ENCODE measurements around the gene CGREF1. TPM values are rescaled to one million over a fixed set of nuclear protein-coding genes. Genes with fewer than 3 reads are reported as not detected.
"Not testable (repeated sequence)": the region's sequence is repeated elsewhere in the genome, so short reads cannot be mapped to it uniquely, and the experiment has no call there.

CGREF1 gene
- polyA plus RNA-seq, 3 donors: 5.0 to 5.8 (median 5.3) TPM

DNA sequence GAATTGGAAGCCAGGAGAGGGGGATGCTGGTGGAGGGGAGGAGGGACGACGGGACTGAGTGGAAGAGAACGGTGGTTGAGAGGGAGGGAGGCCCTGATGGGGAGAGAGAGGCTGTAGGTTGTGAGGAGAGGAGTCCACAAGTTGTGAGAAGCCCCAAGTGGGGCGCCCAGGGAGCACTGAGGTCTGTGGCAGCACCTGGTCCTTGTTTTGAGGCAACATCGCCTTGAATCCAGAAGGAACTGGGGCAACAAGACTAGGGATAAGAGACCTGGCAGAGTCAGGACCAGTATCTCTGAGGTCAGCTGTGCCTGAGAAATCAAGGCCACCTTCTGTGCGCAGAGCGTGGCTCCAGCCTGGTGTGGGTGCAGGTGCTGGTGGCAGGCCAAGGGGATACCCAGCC is 19.2 kb upstream of the CGREF1 start:
- DNase-seq (ENCODE audit: low read depth in 3 of 3, low spot score in 2 of 3): no peak

DNA sequence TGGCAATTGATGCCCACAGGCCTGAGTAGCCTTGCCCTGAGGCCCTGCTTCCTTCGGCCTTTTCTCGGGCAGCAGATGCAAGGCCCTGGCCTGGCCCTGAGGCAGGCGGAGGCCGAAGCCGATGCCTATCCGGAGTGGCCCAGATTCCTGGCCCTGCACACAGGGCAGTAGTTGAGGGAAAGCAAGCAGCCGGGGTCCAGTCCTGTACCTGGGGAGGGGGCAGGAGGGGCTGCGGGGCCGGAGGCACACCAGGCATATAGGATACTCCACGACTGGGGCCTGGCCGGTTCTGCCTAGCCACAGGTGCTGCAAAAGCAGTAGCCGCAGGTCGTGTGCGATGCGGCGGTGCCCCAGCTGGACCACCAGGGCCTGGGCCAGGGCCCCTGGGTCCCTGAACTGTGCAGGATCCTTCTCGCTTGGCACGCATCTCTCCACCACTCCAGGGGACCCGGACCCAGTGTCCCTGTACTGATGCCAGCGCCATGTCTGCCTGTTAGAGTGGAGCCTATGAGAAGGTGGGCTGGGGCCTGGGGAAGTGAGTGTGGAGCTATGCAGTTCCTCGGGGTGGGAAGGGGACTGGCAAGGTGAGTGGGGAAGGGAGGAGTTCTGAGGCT is 18.5 kb upstream of the CGREF1 start:
- DNase-seq (ENCODE audit: low read depth in 3 of 3, low spot score in 2 of 3): no peak

DNA sequence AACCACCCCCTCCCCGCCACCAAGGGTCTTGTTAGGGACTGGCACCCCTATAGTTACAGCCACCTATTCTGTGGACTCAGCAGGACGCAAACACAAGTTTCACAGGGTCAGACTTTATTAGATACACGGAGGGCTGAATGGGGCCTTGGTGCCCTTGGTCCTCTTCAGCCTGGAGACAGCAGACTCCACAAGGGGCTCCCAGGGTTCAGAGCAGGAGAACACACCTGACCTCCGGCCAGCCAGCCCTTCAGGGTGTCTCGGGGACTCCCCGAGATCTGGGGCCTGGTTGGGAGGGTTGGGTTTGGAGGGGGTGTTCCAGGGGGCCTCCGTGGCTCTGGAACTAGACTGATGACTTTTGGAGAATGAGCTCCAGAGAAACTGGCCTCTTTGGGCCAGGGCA is 17.8 kb upstream of the CGREF1 start:
- DNase-seq (ENCODE audit: low read depth in 3 of 3, low spot score in 2 of 3): no peak

DNA sequence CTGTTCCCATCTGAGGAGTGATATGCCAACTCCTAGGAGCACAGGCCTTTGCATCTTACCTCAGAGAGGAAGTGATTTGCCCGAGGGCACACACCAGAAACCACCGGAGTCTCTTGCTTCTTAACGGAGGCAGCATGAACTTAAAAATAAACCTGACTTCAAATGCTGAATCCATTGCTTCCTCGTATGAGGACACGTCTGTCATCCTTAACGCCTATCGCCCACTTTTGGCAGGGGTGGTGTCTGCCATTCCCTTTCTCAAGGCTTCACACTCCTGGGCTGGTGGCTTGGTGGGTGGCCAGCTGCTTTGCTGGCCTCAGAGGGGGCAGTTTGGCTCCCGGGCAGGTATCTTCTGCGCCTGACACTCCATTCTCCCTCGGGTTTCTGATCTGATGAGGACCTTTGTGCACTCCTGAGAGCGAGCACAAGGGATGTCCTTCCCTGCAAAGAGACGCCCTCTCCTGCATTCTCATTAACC is 16.6 kb upstream of the CGREF1 start:
- no peak for DNase-seq (ENCODE audit: low read depth in 3 of 3, low spot score in 2 of 3)

DNA sequence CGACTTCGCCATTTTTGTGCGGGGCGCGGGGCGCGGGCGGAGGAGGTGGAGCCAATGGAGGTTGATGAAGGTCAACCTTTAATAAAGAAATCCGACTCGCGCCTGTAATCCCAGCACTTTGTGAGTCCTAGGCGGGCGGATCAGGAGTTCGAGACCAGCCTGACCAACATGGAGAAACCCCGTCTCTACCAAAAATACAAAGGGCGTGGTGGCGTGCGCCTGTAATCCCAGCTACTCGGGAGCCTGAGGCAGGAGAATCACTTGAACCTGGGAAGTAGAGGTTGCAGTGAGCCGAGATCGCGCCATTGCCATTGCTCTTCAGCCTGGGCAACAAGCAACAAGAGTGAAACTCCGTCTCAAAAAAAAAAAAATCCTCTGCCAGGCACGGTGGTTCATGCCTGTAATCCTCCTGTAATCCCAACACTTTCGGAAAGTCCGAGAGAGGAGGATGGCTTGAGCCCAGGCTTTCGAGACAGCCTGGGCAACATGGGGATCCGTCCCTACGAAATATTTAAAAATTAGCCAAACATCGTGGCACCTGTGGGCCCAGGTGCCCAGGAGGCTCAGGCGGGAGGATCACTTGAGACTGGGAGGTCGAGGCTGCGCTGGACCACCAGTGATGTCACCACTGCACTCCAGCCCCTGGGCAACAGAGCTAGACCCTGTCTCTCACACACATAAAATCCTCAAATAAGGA is 16.0 kb upstream of the CGREF1 start:
- DNase-seq (ENCODE audit: low read depth in 3 of 3, low spot score in 2 of 3): no peak

DNA sequence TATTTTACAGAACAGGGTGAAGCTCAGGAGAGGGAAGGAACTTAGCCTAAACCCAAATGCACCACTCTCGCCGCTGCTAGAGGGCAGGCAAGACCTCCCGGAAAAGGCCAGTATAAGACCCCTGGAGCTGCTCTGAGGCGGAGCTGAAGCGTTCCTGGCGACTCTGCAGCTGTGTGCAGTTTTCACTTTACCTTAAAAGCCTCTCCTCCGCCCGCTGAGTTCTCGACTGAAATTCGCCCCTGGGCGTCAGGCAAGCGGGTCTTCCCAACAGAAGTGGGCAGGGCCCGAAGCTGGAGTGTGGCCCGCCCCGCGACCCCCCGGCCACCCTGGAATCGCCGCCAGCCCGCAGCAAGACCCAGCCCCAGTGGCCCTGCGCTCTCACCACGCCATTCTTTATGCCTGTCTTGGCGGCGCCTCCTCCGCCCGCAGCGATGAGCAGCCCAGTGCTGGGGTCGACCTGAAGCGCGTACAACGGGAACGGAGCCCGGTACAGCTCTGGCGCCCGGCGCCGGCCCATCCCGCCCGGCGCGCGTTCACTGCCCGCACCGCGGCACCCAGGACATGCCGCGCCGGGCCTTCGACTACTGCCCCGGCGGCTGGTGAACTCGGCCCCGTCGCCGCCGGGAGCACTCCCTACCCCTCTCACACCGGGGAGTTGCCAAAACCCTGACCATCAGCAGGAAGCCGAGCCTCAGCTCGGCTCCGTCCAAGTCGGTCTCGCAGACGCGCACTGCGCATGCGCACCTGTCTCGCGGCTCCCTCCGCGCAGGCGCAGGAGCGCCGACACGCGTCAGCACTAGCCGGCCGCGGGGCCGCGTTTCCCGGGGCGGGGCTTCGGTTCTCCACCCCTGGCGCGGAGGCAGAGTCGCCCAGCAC is 15.2 kb upstream of the CGREF1 start, which contains the start of gene PREB:
Gene PREB, minus strand, starts transcription at position 732 of the 876 bp plus-strand sequence. Its CDS starts 215 bp downstream, at position 517.
- peak; percentile 91 to 96 (median 91) for DNase-seq (ENCODE audit: low read depth in 3 of 3, low spot score in 2 of 3)

DNA sequence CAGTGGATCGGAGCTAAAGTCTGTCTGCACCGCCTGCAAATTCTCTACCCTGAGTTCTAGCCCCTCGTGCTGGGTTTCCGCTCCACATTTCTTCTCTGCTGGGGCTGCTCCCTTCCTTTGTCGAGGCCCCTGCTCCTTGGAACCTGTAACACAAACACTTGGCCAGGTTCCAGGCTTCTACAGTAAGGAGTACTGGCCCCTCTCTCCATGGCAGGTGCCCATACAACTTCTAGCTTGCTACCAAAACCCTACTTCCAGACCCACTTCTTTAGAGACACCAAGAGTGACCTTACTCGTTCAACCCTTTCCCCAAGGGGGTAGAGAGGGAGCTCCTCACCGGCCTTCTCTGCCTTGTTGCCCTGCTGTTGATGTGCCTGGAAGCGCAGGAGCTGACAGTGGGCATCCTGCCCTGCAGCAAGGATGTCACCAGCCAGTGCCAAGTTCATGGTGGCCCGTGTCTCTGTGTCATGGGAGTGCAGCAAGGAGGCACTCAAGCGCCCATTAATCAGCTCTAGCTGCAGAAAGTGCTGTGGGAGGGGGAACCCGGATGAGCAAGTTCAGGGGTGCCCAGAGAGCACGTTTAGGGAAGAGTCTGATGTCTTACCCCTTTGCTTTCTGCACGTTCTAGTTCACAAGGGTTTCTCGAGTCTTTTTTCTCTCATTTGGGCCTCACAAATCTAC is 14.4 kb upstream of the CGREF1 start:
- no peak for DNase-seq (ENCODE audit: low read depth in 3 of 3, low spot score in 2 of 3)

DNA sequence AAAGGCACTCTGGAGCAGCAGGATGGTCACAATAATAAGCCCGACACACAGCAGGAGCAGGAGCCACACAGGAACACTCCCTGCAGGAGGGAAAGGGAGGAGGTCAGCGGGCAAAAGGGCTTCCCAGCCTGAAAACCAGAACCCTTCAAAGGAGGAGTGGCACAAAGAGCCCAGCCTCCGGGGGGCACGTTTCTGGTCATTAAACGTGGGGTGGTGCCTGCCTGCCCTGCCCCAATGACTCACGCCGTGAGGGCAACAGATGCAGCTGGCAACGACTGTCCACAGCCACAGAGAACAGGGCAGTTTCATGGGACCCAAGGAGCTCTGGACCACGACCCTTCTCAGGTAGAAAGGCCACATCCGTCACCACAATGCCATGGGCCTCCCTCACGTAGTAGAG is 12.5 kb upstream of the CGREF1 start:
- no peak for DNase-seq (ENCODE audit: low read depth in 3 of 3, low spot score in 2 of 3)

DNA sequence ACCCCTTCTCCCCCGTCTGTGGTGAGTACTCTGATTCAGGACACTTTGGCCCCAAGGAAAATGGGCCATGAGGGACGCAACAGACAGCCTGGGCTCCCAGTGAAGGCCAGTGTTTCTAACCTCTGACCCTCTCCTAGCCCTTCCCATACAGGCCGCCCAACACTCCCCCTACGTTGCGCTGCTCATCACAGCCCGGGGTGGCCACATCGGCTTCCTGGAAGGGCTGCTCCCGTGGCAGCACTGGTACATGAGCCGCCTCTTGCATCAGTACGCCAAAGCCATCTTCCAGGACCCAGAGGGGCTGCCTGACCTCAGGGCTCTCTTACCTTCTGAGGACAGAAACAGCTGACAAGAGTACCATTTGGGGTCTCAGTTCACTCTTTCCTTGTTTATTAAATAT is 11.5 kb upstream of the CGREF1 start:
- no peak for DNase-seq (ENCODE audit: low read depth in 3 of 3, low spot score in 2 of 3)

DNA sequence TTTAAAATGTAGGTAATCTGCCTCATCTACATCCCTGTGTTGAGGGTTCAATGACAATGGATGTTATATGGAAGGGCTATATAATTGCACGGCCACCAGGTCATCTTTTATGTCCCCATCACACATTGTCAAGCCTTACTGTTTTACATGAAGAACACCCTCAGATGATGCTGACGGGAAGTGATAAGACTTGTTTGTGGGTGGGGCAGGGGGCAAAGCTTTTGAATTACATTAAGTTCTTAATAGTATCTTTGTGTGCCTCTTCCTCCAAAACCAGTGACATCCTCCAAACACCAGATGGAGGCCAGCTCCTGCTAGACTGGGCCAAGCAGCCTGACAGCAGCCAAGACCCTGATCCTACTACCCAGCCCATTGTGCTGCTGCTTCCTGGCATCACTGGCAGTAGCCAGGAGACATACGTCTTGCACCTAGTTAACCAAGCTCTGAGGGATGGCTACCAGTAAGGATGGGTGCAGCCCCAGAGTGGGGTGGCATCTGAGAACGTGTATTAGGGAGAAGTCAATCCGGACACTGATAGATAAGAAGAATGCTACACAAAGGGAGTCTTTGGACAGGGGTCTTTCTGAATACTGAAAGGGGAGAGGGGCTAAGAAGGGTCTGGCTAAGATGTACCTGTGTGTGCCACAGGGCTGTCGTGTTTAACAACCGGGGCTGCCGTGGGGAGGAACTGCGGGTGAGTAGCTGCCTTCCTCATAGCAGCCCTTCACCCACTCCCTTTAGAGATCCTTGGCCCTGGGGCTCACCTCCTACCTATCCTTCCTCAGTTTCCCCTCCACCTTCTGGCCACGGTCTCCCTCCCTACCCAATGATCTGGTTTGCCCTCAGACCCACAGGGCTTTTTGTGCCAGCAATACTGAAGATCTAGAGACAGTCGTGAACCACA is 10.0 kb upstream of the CGREF1 start:
- DNase-seq (ENCODE audit: low read depth in 3 of 3, low spot score in 2 of 3): no peak

DNA sequence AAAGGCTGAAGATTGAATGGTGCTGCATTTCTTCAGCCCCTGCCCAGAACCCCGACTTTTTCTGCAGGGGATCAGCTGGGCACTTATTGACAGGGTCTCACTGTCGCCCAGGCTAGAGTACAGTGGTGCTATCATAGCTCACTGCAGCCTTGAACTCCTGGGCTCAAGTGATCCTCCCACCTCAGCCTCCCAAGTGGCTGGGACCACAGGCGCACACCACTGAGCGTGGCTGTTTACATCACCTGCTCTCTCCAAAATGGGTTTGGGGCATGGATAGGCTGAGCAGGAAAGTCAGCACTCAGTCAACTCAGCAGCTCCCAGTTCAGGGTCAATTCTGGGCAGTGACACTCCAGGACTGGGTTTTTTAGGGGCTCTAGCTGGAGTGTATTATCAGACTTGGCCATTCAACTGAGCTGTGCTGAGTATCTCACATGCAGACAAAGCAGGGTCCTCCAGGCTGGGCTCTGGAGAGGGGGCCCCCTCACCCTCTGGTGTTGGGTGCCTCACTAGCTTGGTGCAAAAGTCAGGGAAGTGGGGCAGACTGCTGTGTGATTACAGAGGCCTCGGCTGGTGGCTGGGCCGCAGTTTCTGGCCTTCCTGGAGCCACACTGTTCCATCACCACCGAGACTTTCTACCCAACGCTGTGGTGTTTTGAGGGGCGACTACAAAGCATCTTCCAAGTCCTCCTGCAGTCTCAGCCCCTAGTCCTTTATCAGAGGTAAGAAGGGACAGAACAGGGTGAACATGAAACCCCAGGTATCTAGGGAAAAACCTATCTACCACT is 9.1 kb upstream of the CGREF1 start:
- no peak for DNase-seq (ENCODE audit: low read depth in 3 of 3, low spot score in 2 of 3)

DNA sequence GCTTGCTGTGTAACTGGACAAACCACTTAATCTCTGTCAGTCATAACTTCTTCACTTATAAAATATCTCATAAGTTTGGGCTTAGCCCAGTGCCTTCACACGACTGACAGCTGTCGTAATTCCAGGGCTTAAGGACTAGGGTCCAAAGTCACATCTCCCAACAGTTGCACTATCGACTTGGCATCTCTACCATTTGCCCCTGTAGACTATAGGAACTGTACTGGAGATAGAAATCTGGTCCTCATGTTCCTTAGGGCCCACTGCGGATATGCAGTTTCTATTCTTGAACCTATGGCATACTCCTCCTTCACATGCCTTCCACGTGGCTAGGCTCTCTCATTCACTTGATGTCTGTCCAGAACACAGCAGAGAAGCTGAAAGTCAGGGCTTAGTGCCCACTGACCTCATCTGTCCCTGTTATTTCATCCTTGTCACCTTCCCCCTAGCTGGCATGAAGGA is 7.4 kb upstream of the CGREF1 start:
- DNase-seq (ENCODE audit: low read depth in 3 of 3, low spot score in 2 of 3): no peak

DNA sequence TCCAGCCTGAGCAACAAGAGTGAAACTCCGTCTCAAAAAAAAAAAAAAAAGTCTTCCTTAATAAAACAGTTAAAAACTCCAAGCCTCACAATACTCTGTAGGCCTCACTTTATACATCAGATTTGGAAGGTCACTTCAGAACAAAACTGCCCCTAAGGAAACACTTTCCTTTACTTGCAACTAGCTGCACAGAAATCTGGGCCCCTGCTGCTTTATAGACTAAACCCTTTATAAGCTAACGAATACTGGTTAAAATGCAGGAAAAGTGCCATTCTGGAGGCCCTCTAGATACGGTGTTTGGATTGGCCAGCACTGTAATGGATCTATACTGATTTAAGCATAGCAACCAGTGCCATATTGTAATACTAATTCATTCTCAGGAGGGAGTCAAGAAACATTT is 6.2 kb upstream of the CGREF1 start:
- no peak for DNase-seq (ENCODE audit: low read depth in 3 of 3, low spot score in 2 of 3)

DNA sequence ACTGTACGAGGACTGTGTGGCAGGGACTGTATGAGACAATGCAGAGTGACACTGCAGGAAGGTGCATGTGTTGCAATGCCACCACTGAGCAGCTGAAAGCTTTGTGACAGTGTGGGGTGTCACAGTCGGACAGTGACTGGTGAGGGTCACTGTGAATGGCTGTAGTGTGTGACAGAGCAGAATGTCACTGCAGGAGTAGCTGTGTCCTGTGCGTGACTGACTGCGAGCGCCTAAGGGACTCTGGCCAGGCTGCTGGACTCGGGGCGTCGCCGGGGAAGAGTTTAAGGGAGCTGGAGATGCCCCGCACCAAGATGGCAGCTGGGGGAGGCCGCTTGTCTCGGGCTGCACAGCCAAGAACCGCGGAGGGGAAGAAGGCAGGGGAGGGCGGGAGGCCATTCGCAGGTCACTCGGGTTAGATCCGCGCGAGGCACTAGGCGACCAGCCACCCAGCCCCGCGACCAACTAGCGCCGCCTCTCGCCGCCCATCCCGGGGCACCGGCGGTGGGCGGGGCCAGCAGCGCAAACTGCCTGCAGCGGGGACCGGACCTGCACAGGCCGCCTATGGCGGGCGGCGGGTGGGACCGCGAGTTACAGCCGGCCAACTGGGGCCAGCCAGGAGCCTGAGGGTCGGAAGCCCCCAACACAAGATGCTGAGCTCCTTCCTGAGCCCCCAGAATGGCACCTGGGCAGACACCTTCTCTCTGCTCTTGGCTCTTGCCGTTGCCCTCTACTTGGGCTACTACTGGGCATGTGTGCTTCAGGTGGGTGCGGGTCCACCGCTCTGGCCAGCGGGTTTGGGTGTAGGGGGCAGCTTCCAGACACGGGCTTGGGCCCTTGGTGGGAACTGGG is 4.6 kb upstream of the CGREF1 start, which contains the start of gene ABHD1:
Gene ABHD1, plus strand, starts transcription at position 514 of the 849 bp plus-strand sequence. Its CDS starts 134 bp downstream, at position 648.
- DNase-seq (ENCODE audit: low read depth in 3 of 3, low spot score in 2 of 3): no peak

DNA sequence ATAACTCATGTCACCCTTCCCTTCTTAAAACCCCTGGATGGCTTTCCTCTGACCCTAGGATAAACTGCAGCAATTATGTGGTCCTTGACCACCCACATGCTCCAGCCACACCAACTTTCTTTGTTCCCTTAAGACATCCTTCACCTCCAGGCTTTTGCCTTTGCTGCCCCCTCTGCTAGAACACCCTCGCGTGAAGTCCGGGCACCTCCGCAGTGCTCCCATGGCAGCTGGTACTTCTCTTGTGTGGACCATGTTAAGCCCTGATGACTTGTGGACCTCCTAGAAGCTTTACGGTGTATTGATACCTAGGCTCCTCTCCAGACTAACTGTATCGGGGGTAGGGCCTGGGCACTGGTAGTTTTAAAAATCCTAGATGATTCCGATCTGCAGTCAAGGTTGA is 3.9 kb upstream of the CGREF1 start:
- no peak for DNase-seq (ENCODE audit: low read depth in 3 of 3, low spot score in 2 of 3)

DNA sequence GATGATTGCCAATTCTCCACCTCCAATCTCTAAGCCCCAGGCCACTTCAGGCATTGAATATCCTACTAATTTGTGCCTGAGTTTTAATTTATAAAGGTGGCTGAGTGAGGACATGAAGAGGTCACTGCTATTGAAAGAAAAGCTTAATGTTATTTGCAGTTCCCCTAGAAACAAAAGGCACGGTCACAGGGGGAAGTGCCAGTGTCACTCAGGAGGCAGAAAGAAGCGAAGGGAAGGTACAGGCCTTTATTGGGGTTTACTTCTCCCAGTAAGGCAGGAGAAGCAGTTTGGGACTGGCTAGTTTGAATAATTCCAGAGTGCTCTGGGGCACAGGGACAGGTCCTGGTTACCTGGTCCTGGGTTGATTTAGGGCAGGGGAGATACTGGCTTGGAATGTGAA is 3.0 kb upstream of the CGREF1 start:
- no peak for DNase-seq (ENCODE audit: low read depth in 3 of 3, low spot score in 2 of 3)

DNA sequence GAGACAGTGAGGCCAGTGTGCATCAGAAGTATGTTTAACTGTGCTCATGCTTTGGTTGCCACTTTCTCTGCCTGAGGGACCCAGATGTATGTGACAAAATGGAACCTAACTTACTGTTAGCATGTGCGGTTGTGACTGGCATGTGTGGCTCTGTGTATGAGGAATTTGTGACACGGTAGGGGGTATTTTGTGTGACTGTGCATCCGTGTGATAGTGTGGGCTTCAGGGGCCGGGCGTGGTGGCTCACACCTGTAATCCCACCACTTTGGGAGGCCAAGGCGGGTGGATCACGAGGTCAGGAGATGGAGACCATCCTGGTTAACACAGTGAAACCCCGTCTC is 372 bp upstream of the CGREF1 start:
- not testable (repeated sequence) for DNase-seq (ENCODE audit: low read depth in 3 of 3, low spot score in 2 of 3)

DNA sequence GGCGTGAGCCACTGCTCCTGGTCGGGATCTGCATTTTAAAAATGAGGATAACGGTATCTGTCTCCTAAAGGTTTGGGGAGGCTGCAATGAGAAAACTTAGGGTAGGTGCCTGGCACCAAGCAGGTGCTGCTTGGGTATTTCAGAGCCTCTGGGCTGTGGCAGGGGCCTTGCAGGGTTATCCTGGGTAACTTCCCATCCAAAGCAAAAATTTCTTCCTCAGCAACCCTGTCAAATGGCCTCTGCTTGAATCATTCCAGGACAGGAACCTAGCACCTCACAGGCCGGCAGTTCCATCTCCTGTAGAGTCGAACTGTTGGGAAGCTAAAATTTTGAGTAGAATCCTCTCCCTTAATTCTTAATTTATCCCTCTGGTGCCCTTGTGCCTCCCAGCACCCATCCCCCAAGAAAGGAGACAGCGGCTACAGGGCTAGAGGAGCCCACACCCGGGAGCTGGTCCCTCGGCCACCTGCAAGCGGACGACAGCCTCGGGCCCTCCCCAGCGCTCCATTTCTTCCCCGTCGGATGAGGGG is 868 bp downstream of the CGREF1 start:
- DNase-seq (ENCODE audit: low read depth in 3 of 3, low spot score in 2 of 3): no peak
